NCI-H1092 treated with DMSO at 0.1 percent for 48 hours (cell line): Measurements from ENCODE around the gene EXOC1L.

ENCODE experiments used
- DNase-seq: peaks from one replicate; lab custom pipeline; 2025; lab: John Stamatoyannopoulos, UW

Gene EXOC1L

GRCh38 chr4:55884093-55884850 lies 64.7 kb downstream of the EXOC1L start:
- DNase-seq: no peak

- no peak for DNase-seq
Observed at GRCh38 chr4:55884851-55885219, 65.2 kb downstream of the EXOC1L start.
